ENCODE measurements around the gene INCENP. TPM values are rescaled to one million over a fixed set of nuclear protein-coding genes. Genes with fewer than 3 reads are reported as not detected.

INCENP gene
- total RNA-seq, 3 donors from 2014 or later, result 29.9 to 36.1 (median 32.6) TPM

GRCh38 chr11:62144641-62145255, 20.9 kb downstream of the INCENP start:
- Histone ChIP-seq H3K36me3 (ENCODE audit: low read depth) (peaks cover 9% of the 10 kb centered on the region), H3K4me1 (ENCODE audit: low read depth) (no peaks in the 10 kb centered on the region), H3K9me3 (no peaks in the 10 kb centered on the region), H3K4me3 (no peak overlapping the region)
- TF ChIP-seq CTCF (IDR thresholded peaks at IDR 0.05), result no peak
- intact Hi-C loops (cut with DNase I, micrococcal nuclease), result no loop called here
- ATAC-seq, result no peak
- no peak for DNase-seq

- TF ChIP-seq CTCF (IDR thresholded peaks at IDR 0.05), result no peak
- Histone ChIP-seq H3K4me1 (ENCODE audit: low read depth) (no peaks in the 10 kb centered on the region), H3K36me3 (ENCODE audit: low read depth) (peaks cover 7% of the 10 kb centered on the region), H3K4me3 (no peak overlapping the region), H3K9me3 (no peaks in the 10 kb centered on the region)
- intact Hi-C loops (cut with DNase I, micrococcal nuclease), result no loop called here
- DNase-seq, result no peak
- ATAC-seq, result no peak
Observed at GRCh38 chr11:62145261-62145871, 21.6 kb downstream of the INCENP start.

- intact Hi-C loops (cut with DNase I, micrococcal nuclease), result no loop called here
- no peak for TF ChIP-seq CTCF (IDR thresholded peaks at IDR 0.05)
- no peak overlapping the region for H3K4me3 ChIP-seq
- no peak for ATAC-seq
- no peaks in the 10 kb centered on the region for H3K9me3 ChIP-seq
- H3K36me3 ChIP-seq (ENCODE audit: low read depth), result peaks cover 2% of the 10 kb centered on the region
- H3K4me1 ChIP-seq (ENCODE audit: low read depth), result no peaks in the 10 kb centered on the region
- DNase-seq, result no peak
Observed at GRCh38 chr11:62146476-62147200, 22.8 kb downstream of the INCENP start.

- intact Hi-C loops (cut with DNase I, micrococcal nuclease), result no loop called here
- no peak for DNase-seq
- TF ChIP-seq CTCF (IDR thresholded peaks at IDR 0.05), result no peak
- H3K9me3 ChIP-seq, result no peaks in the 10 kb centered on the region
- H3K36me3 ChIP-seq (ENCODE audit: low read depth), result peaks cover 2% of the 10 kb centered on the region
- H3K4me1 ChIP-seq (ENCODE audit: low read depth), result no peaks in the 10 kb centered on the region
- H3K4me3 ChIP-seq, result no peak overlapping the region
- ATAC-seq, result no peak
Observed at GRCh38 chr11:62147545-62147944, 23.7 kb downstream of the INCENP start.

GRCh38 chr11:62148271-62148980, 24.6 kb downstream of the INCENP start:
- ATAC-seq, result no peak

More at GRCh38 chr11:62148271-62148980, 24.6 kb downstream of the INCENP start:
- Histone ChIP-seq H3K4me1 (ENCODE audit: low read depth) (no peaks in the 10 kb centered on the region), H3K36me3 (ENCODE audit: low read depth) (peaks cover 2% of the 10 kb centered on the region), H3K4me3 (no peak overlapping the region), H3K9me3 (no peaks in the 10 kb centered on the region)
- TF ChIP-seq CTCF (IDR thresholded peaks at IDR 0.05), result no peak
- intact Hi-C loops (cut with DNase I, micrococcal nuclease), result no loop called here
- no peak for DNase-seq
